ENCODE data around the gene POU2F3.

Gene POU2F3

DNA sequence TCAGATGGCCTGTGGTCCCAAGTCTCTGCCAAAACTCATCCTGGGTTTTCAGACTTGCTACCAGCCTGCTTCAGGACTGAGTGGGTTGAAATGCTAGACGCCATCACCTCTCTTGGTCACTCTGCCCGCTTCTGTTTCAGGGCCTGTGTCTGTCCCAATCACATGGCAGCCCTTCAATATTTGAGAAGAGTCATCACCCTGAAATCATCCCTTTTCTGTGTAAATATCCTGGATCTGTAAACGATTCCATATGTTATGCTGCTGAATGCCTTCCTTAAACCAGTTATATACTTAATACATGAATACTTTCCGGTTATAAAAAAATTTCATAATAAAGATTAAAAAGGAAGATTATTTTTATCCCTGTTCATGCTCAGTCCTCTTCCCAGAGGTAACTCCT, 45.3 kb downstream of the POU2F3 start:
- no peak for DNase-seq (ENCODE audit: low spot score)

DNA sequence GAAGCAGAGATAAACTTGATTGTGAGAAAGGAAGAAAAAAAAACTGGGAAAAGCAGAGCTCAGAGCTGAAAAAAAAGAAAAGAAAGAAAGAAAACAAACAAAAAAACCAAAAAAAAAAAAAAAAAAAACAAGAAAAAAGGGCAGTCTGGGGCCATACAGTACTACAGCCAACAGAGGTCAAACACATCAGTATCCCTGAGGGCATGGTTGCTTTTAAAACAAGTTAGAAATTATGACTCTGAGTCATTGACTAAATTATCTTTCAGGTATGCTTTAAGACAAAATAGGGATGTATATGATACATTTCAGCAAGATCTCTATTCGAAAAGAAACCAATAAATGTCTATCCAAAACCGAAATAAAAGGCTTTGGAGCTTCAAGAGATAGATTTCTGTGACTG, 48.1 kb downstream of the POU2F3 start:
- DNase-seq (ENCODE audit: low spot score): no peak

GRCh38 chr11:120289426-120289825, 49.5 kb downstream of the POU2F3 start:
- DNase-seq (ENCODE audit: low spot score): no peak

DNA sequence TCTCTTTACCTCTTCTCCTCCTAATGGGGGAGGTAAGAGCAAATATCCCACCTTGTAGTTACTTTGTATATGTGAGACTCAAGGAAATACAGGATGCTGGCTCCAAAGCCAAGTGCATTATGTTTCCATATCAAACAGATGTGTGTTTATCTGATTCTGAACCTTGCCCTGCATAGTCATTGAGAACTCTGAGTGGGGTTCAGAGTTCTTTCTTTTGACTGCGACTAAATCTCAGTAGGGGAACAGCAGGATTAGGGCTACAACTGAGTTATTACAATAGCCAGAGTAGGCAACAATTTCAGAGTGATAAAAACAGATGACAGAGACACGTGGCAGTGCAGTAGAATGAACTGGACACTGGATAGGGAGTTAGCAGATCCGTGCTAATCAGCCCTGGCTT, 51.0 kb downstream of the POU2F3 start:
- DNase-seq (ENCODE audit: low spot score): no peak

DNA sequence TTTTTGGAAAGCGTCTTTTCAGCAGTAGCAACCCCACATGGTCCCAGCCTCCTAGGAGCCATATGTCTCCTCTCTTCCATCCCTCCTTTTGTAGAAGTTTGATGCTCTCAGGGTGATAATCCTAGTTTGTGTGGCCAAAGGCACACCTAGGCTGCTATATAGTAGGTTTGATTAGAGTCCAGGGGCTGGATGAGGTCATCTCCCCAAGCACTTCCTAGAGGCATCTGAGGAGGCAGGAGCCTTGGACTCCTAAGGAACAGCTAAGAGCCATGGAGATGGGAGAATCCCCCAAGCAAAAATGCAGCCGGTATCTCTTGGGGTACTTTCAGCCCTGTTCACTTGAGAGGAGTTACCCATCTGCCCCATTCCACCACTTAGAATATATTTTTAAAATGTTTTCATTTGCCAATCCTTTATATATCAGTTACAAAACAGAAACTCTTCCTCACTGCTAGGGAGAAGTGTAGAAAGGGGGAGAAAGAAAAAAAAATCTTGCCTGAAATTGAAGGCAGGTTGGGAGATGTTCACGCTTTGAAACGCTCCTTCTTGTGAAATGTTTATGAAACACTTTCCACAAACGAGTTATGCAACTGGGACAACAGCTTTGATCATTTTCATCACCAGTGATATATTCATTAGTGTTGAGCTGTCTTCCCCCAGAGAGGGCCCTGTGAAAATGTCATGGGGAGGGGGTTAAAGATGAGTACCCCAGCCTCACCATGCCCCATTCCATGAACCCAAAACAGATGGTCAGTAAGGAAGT, 53.3 kb downstream of the POU2F3 start:
- DNase-seq (ENCODE audit: low spot score): no peak

DNA sequence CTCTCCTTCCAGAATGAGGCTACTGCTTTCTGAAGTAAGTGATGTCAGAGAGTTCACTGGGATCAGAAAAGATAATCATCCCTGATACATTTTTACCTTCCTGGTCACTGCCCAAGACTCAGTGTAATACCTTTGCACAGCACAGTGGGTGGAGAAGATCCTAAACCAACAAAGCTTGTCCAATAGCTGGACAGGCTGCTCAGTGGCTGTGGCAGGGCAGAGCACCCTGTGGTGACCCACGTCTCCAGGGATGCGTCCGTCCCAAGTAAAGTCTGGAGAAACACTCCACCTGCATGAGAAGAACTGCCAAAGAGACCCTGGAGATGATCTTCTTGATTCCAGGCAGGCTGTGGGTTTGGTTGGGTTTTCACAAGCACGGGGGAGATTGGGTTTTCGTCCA, 54.2 kb downstream of the POU2F3 start:
- no peak for DNase-seq (ENCODE audit: low spot score)

- DNase-seq (ENCODE audit: low spot score): no peak
These were observed 55.2 kb downstream of the POU2F3 start for GRCh38 chr11:120295099-120295498.

DNA sequence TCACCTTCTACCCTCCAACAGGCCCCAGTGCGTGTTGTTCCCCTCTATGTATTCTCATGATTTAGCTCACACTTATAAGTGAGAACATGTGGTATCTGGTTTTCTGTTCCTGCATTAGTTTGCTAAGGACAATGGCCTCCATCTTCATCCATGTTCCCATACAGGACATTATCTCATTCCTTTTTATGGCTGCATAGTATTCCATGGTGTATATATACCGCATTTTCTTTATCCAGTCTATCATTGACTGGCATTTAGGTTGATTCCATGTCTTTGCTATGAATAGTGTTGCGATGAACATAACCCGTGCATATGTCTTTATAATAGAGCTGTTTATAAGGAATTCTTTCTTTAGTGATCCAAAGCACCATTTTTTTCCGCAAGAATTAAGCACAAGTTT, 56.6 kb downstream of the POU2F3 start:
- DNase-seq (ENCODE audit: low spot score): no peak

DNA sequence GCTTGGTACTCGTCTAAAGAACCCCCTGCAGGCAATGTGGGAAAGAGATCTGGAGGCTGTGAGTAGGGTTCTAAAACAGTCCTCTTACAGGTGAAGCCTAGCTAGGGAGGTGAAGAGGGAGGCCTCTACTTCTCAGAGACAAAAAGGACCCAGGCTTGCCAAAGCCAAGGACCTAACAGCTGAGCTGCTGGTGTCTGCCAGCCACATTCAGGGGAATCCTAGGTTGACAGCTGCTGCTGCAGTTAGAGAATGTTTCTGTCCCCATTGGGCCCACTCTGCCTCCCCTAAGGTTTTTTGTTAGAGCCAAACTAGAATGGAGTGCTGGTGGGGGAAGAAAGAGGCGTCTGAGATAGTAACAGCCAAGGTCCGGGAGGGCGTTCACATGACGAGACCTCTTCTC, 58.5 kb downstream of the POU2F3 start:
- no peak for DNase-seq (ENCODE audit: low spot score)

DNA sequence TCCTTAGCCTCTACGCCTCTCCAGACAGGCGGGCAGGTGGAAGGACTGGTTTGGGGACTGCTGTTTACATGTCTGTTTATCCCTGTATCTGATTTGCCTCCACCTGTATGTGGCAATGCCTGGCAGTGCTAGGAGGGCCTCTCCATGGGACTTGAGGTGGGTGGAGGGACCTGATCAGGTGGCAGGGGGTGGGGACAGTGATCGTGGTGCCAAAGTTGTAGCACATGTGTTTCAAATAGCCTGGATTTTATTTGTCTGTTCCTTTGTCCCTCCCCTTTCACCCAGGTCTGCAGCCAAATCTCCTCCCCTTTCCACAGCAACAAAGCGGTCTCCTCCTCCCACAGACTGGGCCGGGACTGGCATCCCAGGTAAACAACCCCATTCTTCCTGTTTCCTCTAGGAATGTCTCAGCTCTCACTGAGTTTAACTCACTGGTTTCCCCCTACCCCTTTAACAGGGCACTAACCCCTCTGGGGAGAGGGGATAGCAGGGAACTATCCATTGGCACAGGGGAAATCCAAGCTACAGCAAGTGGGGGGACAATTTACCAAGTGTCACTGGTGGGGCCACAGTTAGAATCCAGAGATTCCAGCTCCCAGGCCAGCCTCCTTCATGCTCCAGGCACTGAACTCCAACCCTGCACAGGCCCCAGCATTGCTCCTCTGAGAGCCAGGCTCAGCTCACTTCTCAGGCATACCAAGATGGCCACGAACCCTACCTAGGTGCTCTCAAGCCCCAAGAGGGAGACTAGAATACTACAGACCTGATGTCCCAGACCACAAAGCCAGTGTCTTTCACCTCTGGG, 62.3 kb downstream of the POU2F3 start:
- no peak for DNase-seq (ENCODE audit: low spot score)

DNA sequence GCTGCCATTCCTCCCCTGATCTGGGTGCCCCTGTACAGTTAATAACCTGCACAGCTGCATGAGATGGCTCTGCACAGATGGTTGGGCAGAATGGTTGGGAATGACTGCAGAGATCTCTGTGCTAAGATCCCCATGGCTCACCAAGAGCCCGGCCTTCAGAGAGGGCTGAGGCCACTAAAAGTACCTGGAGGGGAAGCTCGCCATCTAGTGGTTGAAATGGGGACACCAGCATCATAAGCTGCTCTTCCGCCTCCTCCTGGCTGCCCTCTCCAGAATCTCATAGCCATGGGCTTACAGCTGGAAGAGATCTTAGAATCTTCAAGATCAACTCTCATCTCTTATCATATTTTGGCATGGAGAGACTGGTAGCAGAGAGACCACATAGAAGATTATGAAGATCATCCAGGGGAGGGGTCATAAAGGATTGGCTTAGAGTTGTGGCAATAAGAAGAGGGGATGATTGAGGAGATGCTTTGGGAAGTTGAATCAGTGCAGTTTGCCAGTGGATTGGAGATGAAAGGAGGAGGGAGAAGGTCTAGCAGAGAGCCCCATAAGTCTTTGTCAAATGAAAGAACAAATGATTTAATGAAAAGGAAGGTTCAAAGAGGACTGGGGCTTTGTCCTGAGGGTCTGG, 63.2 kb downstream of the POU2F3 start:
- peak; percentile 55 for DNase-seq (ENCODE audit: low spot score)

DNA sequence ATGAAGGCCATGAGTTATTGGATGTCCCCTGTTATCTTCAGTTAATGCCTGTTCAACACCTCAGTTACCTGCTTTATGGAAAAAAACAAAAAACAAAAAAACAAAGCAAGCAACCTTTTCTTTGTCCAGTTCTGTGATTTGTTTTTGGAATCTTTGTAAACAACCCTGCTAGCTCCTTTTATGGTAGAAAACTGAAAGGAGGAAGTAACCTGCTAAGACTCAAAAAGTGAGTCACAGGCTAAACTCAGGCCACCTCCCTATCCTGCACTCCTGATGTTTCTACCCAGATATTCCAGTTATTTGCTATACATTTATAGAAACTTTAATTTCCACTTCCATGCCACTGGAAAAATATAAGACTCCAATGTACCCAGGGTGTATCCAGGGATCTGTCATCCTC, 64.6 kb downstream of the POU2F3 start:
- no peak for DNase-seq (ENCODE audit: low spot score)

DNA sequence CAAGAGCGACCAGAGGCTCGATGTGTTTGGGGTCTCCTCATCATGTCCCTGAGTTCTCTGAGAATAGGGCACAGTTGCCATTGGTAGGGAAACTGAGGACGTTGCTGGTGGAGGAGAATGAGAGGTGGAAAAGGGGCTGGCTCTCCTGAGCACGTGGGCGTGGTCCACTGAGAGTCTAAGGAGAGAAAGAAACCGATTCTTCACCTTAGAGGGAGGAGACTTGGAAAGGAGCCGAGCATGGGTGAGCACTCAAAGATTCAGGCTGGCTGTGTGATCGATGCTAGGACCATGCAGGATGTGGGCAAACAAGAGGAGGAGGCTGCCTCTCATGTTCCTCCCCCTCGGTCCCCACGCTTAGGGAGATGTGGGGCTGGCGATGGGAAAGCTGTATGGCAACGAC, 65.3 kb downstream of the POU2F3 start:
- no peak for DNase-seq (ENCODE audit: low spot score)

GRCh38 chr11:120306519-120307242, 66.7 kb downstream of the POU2F3 start:
- no peak for DNase-seq (ENCODE audit: low spot score)

GRCh38 chr11:120307476-120307875, 67.5 kb downstream of the POU2F3 start:
- DNase-seq (ENCODE audit: low spot score): no peak

DNA sequence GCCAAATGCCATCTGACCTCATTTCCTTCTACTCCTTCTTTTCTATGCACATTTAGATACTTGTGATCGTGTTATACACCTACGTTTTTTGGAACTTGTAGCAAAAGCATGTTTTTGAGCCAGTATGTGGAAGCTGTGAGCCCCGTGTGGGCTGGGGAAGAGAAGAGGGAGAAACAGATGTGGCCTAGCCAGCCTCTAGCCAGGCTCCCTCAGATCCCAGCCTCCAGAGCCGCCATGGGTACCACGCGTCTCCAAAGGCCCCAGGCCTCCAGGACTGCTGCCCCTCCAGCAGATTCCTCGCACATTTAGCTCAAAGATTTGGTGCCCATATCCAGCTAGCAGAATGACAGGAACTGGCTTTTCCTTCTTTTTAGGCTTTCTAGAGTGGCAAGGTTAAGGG, 68.1 kb downstream of the POU2F3 start:
- no peak for DNase-seq (ENCODE audit: low spot score)

GRCh38 chr11:120310870-120311269, 70.9 kb downstream of the POU2F3 start:
- no peak for DNase-seq (ENCODE audit: low spot score)

DNA sequence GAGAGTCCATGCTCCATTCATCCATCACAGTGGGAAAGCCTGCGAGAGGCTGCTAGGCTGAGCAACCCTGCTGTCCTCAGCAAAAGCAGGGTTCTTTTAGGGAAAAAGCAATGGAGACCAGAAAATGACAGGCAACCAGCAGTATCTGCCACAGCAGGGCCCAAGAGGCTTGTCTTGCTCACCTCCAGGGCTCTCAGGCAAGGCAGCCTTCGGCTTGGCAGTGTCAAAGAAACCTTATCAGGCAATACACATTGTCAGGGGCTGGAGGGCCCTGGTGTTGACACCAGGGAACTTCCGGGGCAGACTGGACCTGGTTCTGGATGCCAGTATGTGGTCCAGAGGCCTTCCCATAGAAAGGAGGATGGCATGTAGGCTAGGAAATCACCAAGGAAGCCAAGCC, 74.9 kb downstream of the POU2F3 start:
- DNase-seq (ENCODE audit: low spot score): no peak

- no peak for DNase-seq (ENCODE audit: low spot score)
These were observed 77.1 kb downstream of the POU2F3 start for GRCh38 chr11:120316880-120317688.

DNA sequence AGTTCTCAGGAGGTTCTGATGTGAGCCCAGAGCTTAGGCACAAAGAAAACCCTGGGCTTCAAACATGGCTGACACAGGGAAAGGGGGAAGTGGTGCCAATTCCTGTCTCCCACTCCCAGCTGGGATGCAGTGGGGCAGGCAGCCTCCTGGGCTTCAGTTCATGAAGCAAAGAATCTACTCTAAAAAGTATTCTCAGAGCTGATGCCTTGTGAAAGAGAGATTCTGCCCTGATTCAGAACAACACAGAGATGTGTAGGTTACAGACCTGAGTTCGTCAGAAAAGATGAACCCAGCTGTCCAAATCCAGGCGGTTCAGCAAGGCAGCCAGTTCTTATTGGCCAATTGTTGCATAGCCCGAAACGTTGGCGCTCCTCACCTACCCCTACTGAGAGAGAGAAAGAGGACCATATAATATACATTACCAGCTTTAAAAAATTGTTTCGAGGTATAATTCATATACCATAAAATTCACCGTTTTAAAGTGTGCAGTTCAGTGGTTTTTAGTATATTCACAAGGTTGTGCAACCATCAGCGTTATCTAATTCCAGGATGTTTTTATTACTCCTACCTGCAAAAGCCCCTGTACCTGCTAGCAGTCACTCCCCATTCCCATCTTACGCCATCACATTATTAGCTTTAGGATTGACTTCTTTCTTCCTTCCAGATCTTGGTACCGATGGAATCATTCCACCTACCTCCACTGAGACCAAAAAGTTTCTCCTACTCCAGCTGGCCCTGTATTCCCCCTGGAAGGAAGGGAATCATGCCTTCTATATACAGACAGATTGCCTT, 77.9 kb downstream of the POU2F3 start:
- DNase-seq (ENCODE audit: low spot score): no peak

GRCh38 chr11:120318906-120319305, 79.0 kb downstream of the POU2F3 start:
- no peak for DNase-seq (ENCODE audit: low spot score)
